Astrocyte of the cerebellum (primary cell): ENCODE measurements around the gene SPRY4.

ENCODE experiments used
- DNase-seq: peaks from one replicate; pipeline ENCODE4 v3.0.0-alpha.2; 2011; ENCODE audit warnings: low read depth
- H3K4me3 ChIP-seq: 2 replicates; pipeline ENCODE4 v1.5.1; 2011; ENCODE audit warnings: mild to moderate bottlenecking, low read depth, low read length, moderate library complexity
- in situ Hi-C: cut with HindIII; loops from 2 replicates; pipeline ENCODE4 v1.10.0; 2017; ENCODE audit warnings: low sequenced_read_pairs
- TF ChIP-seq, protein P1 (sequence below): IDR thresholded peaks from 2 replicates; pipeline ENCODE4 v1.5.1; 2012; ENCODE audit warnings: low read length, low read depth, moderate library complexity, mild to moderate bottlenecking; ENCODE audit errors: missing control alignments

SPRY4 gene

GRCh38 chr5:142293486-142293885 lies 31.3 kb downstream of the SPRY4 start:
- no peak for DNase-seq
- H3K4me3 ChIP-seq, result no peak overlapping the region
- in situ Hi-C loops, result no loop called here
- TF ChIP-seq, protein P1, sequence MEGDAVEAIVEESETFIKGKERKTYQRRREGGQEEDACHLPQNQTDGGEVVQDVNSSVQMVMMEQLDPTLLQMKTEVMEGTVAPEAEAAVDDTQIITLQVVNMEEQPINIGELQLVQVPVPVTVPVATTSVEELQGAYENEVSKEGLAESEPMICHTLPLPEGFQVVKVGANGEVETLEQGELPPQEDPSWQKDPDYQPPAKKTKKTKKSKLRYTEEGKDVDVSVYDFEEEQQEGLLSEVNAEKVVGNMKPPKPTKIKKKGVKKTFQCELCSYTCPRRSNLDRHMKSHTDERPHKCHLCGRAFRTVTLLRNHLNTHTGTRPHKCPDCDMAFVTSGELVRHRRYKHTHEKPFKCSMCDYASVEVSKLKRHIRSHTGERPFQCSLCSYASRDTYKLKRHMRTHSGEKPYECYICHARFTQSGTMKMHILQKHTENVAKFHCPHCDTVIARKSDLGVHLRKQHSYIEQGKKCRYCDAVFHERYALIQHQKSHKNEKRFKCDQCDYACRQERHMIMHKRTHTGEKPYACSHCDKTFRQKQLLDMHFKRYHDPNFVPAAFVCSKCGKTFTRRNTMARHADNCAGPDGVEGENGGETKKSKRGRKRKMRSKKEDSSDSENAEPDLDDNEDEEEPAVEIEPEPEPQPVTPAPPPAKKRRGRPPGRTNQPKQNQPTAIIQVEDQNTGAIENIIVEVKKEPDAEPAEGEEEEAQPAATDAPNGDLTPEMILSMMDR, result no peak

GRCh38 chr5:142292808-142293207 lies 32.0 kb downstream of the SPRY4 start:
- in situ Hi-C loops, result no loop called here
- no peak overlapping the region for H3K4me3 ChIP-seq
- no peak for DNase-seq
- TF ChIP-seq, protein P1, result no peak

DNA sequence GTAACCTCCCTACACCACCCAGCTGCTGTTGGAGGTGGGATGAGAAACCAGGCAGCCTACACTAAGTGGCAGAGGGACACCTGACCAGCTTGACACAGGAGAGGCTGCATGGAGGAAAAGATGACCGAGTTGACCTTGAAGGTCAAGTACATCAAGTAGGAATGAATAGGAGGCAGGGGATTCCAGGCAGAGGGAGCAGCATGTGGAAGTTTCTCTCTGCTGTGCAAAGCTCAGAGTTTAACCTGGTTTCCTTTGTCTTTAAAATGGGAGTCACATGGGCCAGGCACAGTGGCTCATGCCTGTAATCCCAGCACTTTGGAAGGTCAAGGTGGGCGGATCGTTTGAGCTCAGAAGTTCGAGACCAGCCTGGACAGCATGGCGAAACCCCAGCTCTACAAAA lies 32.6 kb downstream of the SPRY4 start:
- no peak overlapping the region for H3K4me3 ChIP-seq
- DNase-seq, result no peak
- in situ Hi-C loops, result no loop called here
- TF ChIP-seq, protein P1, result no peak

DNA sequence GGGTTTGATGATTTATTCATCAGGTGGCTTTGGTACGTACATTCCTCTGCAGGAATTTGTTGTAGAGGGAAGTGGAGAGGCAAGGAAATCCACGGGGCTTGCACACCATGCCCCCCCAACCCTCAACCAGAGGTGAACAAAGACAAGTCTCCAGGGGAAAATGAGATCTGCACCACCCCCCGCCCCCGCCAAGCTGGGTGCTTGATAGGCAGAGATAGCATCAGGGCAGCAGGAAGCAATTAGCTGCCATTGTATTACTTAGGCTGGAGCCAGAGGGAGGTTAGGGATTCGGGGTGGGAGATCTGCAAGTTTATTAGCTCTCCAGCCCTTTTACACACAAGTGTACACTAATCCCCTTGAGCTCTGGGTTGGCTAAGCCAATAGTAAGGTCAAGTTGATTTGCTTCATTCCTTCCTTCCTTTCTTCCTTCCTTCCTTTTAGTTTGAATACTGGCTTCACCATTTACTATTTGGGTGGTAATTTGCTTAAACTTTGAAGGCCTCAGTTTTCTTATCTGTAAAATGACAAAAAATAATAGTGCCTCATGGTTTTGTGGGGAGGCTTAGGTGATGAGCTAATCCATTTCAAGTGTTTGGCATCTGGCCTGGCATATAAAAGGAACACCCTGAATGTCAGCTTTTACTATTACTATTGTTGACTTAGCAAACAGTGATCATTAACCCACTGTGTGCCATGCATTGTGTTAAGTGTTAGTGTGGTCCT lies 34.1 kb downstream of the SPRY4 start:
- no peak overlapping the region for H3K4me3 ChIP-seq
- in situ Hi-C loops, result no loop called here
- DNase-seq, result no peak
- TF ChIP-seq, protein P1, result no peak

DNA sequence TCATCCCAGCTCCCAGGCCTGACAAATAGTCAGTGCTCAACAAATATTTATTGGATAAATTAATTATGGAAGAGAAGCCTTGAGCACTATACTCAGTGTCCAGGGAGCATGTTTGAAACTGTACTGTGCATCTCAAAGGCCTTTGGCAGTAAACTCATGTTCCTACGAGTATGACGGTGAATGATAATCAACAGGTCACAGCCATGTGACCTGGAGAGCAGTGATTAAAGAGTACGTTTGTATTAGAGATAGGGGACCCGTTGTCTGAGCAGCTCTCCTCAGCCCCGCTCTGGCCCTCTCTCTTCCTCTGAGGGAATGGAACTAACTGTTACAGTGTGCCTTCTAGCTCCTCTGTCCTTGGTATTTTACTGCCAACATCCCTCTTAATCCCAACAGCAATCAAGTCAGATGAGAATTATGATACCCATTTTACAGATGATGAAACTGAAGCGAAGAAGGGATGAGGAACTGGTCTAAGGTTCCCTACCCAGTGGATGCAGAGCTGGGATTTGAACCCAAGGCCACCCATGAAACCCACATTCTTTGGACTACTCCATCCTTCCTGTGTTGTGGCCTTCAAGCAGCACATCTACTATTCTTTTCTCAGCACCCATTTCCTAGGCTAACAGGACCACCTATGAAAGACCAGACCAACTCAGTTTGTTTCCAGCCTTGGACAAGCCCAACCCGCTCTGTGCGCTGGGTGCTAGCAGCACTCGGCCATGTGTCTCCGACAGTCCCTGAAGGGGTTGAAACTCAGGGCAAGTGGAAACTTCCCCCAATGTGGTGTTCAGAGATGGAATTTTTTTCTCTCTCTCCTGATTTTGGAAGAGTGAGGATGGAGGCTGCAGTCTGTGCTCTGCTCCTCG lies 34.9 kb downstream of the SPRY4 start:
- H3K4me3 ChIP-seq, result no peak overlapping the region
- in situ Hi-C loops, result no loop called here
- TF ChIP-seq, protein P1, result no peak
- DNase-seq, result no peak

DNA sequence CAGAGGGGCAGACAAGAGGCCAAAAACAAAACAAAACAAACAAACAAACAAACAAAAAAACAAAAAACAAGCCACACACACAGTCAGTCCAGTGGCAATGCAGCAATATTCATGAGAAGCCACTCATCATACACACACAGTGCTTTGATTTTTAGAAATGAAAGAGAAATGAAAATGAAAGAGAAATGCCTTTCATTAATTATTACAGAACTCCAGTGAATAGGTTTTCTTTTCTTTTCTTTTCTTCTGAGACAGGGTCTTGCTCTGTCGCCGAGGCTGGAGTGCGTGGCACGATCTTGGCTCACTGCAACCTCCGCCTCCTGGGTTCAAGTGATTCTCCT lies 36.9 kb downstream of the SPRY4 start:
- DNase-seq, result no peak
- H3K4me3 ChIP-seq, result no peak overlapping the region
- in situ Hi-C loops, result no loop called here
- TF ChIP-seq, protein P1, result no peak
